GM19324 (cell line): ENCODE measurements around the gene WDR36.

Experiments used
- ATAC-seq: cut with Tn5 transposase; IDR thresholded peaks from one replicate; pipeline ENCODE4 v1.9.1; 2021; ENCODE audit warnings: mild to moderate bottlenecking, moderate library complexity; ENCODE audit not compliant: unreplicated experiment, low FRiP score

WDR36 gene

GRCh38 chr5:111172504-111172903 lies 80.4 kb downstream of the WDR36 start:
- no peak for ATAC-seq

GRCh38 chr5:111173476-111173875 lies 81.3 kb downstream of the WDR36 start:
- ATAC-seq = no peak
